ENCODE measurements around the gene GPR6. TPM values are rescaled to one million over a fixed set of nuclear protein-coding genes. Genes with fewer than 3 reads are reported as not detected.

Gene GPR6
- total RNA-seq, 2 donors from 2014 or later: not detected

- DNase-seq (no peak), ATAC-seq (no peak)
- Histone ChIP-seq H3K36me3 (replicated peaks in 1 of 2; ENCODE audit: insufficient read depth in 1 of 2, low read depth in 2 of 2) (no peaks in the 10 kb centered on the region), H3K9me3 (no peaks in the 10 kb centered on the region), H3K4me3 (no peak overlapping the region), H3K27me3 (no peaks in the 10 kb centered on the region), H3K4me1 (no peaks in the 10 kb centered on the region), H3K27ac (no peak overlapping the region)
- 79 to 91% methylated on average over 4 of the region's 4 CpGs for WGBS, 2 donors
- intact Hi-C loops (cut with DNase I): no loop called here
- TF ChIP-seq, protein P1, sequence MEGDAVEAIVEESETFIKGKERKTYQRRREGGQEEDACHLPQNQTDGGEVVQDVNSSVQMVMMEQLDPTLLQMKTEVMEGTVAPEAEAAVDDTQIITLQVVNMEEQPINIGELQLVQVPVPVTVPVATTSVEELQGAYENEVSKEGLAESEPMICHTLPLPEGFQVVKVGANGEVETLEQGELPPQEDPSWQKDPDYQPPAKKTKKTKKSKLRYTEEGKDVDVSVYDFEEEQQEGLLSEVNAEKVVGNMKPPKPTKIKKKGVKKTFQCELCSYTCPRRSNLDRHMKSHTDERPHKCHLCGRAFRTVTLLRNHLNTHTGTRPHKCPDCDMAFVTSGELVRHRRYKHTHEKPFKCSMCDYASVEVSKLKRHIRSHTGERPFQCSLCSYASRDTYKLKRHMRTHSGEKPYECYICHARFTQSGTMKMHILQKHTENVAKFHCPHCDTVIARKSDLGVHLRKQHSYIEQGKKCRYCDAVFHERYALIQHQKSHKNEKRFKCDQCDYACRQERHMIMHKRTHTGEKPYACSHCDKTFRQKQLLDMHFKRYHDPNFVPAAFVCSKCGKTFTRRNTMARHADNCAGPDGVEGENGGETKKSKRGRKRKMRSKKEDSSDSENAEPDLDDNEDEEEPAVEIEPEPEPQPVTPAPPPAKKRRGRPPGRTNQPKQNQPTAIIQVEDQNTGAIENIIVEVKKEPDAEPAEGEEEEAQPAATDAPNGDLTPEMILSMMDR (IDR thresholded peaks at IDR 0.05): no peak
- no peak for TF ChIP-seq POLR2A (IDR thresholded peaks at IDR 0.05)
These were observed 31.1 kb upstream of the GPR6 start for GRCh38 chr6:109946979-109947378.

GRCh38 chr6:109949281-109950065 lies 28.6 kb upstream of the GPR6 start:
- Histone ChIP-seq H3K27ac (no peak overlapping the region), H3K27me3 (no peaks in the 10 kb centered on the region), H3K9me3 (no peaks in the 10 kb centered on the region), H3K4me1 (no peaks in the 10 kb centered on the region), H3K36me3 (replicated peaks in 1 of 2; ENCODE audit: insufficient read depth in 1 of 2, low read depth in 2 of 2) (no peaks in the 10 kb centered on the region), H3K4me3 (no peak overlapping the region)
- ATAC-seq (no peak), DNase-seq (no peak)
- TF ChIP-seq, protein P1 (IDR thresholded peaks at IDR 0.05): no peak
- no peak for TF ChIP-seq POLR2A (IDR thresholded peaks at IDR 0.05)
- intact Hi-C loops (cut with DNase I): no loop called here
- 68 to 70% methylated on average over 19 of the region's 19 CpGs for WGBS, 2 donors

DNA sequence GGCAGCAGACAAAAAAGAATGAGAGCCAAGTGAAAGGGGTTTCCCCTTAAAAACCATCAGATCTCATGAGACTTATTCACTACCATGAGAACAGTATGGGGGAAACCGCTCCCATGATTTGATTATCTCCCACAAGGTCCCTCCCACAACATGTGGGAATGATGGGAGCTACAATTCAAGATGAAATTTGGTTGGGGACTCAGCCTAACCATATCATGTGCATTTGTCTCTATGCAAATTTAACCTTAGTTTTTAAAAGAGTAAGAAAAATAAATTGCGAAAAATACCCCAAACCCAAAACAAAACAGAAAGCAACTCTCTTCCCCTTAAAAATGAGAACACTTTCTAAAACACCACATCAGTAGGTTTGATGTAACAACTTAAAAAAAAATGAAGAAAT lies 22.6 kb upstream of the GPR6 start:
- no peak for DNase-seq
- H3K4me3 ChIP-seq: no peak overlapping the region
- H3K36me3 ChIP-seq (replicated peaks in 1 of 2; ENCODE audit: insufficient read depth in 1 of 2, low read depth in 2 of 2): no peaks in the 10 kb centered on the region
- intact Hi-C loops (cut with DNase I): no loop called here
- 84 to 95% methylated on average over 2 of the region's 2 CpGs for WGBS, 2 donors
- no peak overlapping the region for H3K27ac ChIP-seq
- H3K27me3 ChIP-seq: no peaks in the 10 kb centered on the region
- no peaks in the 10 kb centered on the region for H3K9me3 ChIP-seq
- TF ChIP-seq, protein P1 (IDR thresholded peaks at IDR 0.05): no peak
- TF ChIP-seq POLR2A (IDR thresholded peaks at IDR 0.05): no peak
- no peak for ATAC-seq
- no peaks in the 10 kb centered on the region for H3K4me1 ChIP-seq

GRCh38 chr6:109958626-109959025 lies 19.5 kb upstream of the GPR6 start:
- Histone ChIP-seq H3K36me3 (replicated peaks in 1 of 2; ENCODE audit: insufficient read depth in 1 of 2, low read depth in 2 of 2) (no peaks in the 10 kb centered on the region), H3K4me1 (no peaks in the 10 kb centered on the region), H3K9me3 (peaks cover 0 to 2% (median 0%) of the 10 kb centered on the region in 3 donors), H3K27me3 (no peaks in the 10 kb centered on the region), H3K27ac (no peak overlapping the region), H3K4me3 (no peak overlapping the region)
- ATAC-seq: no peak
- no peak for DNase-seq
- TF ChIP-seq POLR2A (IDR thresholded peaks at IDR 0.05): no peak
- TF ChIP-seq, protein P1 (IDR thresholded peaks at IDR 0.05): no peak
- intact Hi-C loops (cut with DNase I): no loop called here
- 85 to 90% methylated on average over 1 of the region's 1 CpG for WGBS, 2 donors

DNA sequence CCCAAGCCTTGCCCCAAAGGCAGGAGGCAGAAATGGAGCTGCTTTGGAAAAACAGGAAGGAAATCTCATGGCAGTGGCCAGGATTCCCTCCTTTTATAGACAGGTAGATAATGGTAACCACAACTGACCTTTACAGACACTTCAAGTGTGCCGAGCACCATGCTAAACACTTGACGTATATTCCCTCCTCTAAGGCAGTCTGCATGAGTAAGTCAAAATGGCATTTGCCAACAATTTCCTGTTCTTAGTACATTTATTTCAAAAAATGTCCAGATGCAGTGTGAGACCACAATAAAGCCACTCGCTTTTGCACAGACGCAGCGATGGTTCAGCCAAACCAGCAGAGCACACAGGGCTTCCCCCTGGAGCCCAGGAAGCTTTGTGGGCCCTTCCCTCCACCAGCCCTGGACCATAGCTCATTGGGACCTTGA lies 16.5 kb upstream of the GPR6 start:
- Histone ChIP-seq H3K9me3 (peaks cover 0 to 6% (median 0%) of the 10 kb centered on the region in 3 donors), H3K36me3 (replicated peaks in 1 of 2; ENCODE audit: insufficient read depth in 1 of 2, low read depth in 2 of 2) (no peaks in the 10 kb centered on the region), H3K27me3 (no peaks in the 10 kb centered on the region), H3K4me1 (no peaks in the 10 kb centered on the region), H3K27ac (no peak overlapping the region), H3K4me3 (no peak overlapping the region)
- intact Hi-C loops (cut with DNase I): no loop called here
- TF ChIP-seq, protein P1 (IDR thresholded peaks at IDR 0.05): no peak
- TF ChIP-seq POLR2A (IDR thresholded peaks at IDR 0.05): no peak
- DNase-seq (no peak), ATAC-seq (no peak)
- 78 to 82% methylated on average over 5 of the region's 5 CpGs for whole genome bisulfite sequencing, 2 donors

All from body of pancreas (tissue), 4 donors.